Stomach smooth muscle (tissue), 2 donors: ENCODE measurements around the gene MYEOV.

Source experiments
- H3K27ac ChIP-seq: one replicate; pipeline ENCODE4 v1.7.0; 2013; ENCODE audit warnings: mild to moderate bottlenecking, low read length, inconsistent platforms
- H3K27me3 ChIP-seq, 2 donors: one replicate each; pipeline ENCODE4 v1.7.0; 2013; ENCODE audit warnings: low read length in 2 of 2; ENCODE audit not compliant: insufficient read depth in 2 of 2, control insufficient read depth in 1 of 2
- H3K36me3 ChIP-seq, 2 donors: one replicate each; pipeline ENCODE4 v1.7.0; 2013; ENCODE audit warnings: low read length in 2 of 2; ENCODE audit not compliant: control insufficient read depth in 2 of 2, insufficient read depth in 2 of 2
- H3K4me1 ChIP-seq: one replicate; pipeline ENCODE4 v1.7.0; 2013; ENCODE audit warnings: low read length; ENCODE audit not compliant: control insufficient read depth, insufficient read depth
- H3K4me3 ChIP-seq, 2 donors: one replicate each; pipeline ENCODE4 v1.7.0; 2013; ENCODE audit warnings: low read length in 2 of 2
- H3K9ac ChIP-seq, 2 donors: one replicate each; pipeline ENCODE4 v1.7.0; 2013; ENCODE audit warnings: low read length in 2 of 2, mild to moderate bottlenecking in 1 of 2
- H3K9me3 ChIP-seq, 2 donors: one replicate each; pipeline ENCODE4 v1.7.0; 2013; ENCODE audit warnings: low read length in 2 of 2; ENCODE audit not compliant: control insufficient read depth in 2 of 2
- donor health status: healthy.
- donor health status: Pancreatic carcinoma.

Gene MYEOV

DNA sequence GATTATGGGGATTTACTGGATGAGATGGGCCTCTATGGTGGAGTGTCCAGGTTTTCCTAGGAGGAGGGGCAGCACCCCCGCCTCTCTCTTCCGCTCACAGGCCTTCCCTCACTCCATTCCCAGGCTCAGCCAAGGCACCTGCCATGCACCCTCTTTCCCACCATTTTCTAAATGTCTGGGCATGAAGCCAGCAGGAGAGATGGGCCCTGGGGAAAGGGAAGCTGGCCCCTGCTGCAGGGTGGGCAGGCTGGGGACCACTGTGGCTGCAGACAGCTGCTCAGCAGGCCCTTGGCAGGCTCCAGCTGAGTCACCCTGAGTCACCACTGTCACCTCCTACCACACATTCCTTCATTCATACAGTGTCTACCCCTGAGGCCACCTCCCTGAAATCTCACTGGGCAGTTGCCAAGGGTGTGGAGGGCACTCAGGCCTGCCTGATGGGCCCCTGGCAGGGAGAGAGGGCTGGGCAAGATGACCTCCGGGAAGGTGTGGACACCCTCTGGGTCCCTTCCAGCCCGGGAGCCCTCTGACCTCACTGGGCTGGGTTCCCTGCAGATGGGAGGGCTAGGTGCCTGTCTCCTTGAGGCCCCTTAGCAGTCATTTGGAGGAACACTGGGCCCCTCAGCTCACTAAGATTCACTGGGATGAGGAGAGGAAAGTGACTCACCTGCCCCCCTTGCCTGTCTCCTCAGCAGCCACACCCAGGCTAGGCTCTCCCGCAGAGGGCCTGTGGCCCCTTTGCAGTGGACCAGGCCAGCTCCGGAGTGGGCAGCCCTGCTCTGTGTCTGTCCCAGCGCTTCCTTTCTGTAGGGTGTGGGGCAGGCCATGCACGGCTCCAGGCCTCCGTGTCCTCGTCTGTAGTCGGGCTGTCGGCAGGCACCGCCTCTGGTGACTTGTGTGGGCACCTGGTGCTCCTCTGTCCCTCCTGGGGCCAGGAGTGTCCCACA, 7.8 kb downstream of the MYEOV start:
- H3K27ac ChIP-seq: no peak overlapping the region
- no peaks in the 10 kb centered on the region for H3K36me3 ChIP-seq
- H3K9ac ChIP-seq: no peak overlapping the region
- H3K4me1 ChIP-seq: peaks cover 19% of the 10 kb centered on the region
- H3K9me3 ChIP-seq: no peaks in the 10 kb centered on the region
- peaks cover 0 to 2% of the 10 kb centered on the region in 2 donors for H3K27me3 ChIP-seq
- H3K4me3 ChIP-seq: no peak overlapping the region

DNA sequence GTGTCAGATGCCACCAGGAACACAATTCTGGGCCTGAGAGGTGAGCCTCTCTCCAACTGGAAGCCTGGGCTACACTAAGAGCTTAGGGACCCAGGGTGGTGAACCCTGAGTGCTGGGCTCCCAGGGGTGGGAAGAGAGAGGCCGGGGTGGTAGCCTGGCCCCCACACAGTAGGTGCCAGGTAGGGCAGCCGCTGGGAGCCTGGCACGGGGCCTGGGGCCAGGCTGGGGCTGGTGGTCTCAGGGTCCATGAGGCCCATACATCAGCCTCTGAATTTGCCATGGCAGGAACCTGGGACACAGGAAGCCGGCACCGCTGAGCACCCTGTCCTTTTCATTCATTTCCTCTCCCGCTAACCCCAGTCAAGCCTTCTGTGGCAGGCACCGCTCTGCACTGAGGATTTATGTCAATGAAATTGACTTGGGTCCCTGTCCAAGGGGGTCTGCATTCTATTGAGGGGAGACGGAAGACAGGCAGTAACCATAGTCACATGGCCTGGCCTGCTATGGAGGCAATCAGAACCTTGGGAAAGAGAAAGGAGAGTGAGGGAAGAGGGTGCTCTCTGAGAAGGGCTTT, 8.6 kb downstream of the MYEOV start:
- Histone ChIP-seq H3K27me3 (no peaks in the 10 kb centered on the region), H3K36me3 (no peaks in the 10 kb centered on the region), H3K9me3 (no peaks in the 10 kb centered on the region), H3K4me1 (peaks cover 11% of the 10 kb centered on the region), H3K9ac (no peak overlapping the region), H3K27ac (no peak overlapping the region), H3K4me3 (no peak overlapping the region)

- H3K4me1 ChIP-seq: peaks cover 4% of the 10 kb centered on the region
These were observed 9.5 kb downstream of the MYEOV start for GRCh38 chr11:69303427-69303826.

DNA sequence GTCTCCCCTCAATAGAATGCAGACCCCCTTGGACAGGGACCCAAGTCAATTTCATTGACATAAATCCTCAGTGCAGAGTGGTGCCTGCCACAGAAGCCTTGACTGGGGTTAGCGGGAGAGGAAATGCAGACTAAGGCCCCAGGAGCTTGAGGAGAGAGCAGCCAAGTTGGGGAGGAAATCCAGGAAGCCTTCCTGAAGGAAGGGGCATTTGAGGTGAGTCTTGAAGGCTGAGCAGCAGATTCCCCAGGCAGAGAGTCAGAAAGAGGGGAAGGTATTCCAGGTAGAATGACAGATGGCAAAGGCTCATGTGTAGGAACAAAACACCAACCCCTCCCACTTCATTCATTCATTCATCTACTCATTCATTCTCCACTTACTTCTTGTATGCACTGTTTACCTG, 10.3 kb downstream of the MYEOV start:
- Histone ChIP-seq H3K27ac (no peak overlapping the region), H3K4me3 (no peak overlapping the region), H3K36me3 (no peaks in the 10 kb centered on the region), H3K27me3 (no peaks in the 10 kb centered on the region), H3K9me3 (no peaks in the 10 kb centered on the region), H3K4me1 (peaks cover 4% of the 10 kb centered on the region), H3K9ac (no peak overlapping the region)

More at GRCh38 chr11:69303427-69303826, 9.5 kb downstream of the MYEOV start:
- no peak overlapping the region for H3K27ac ChIP-seq
- H3K36me3 ChIP-seq: no peaks in the 10 kb centered on the region
- H3K27me3 ChIP-seq: no peaks in the 10 kb centered on the region
- no peak overlapping the region for H3K4me3 ChIP-seq
- H3K9ac ChIP-seq: no peak overlapping the region
- no peaks in the 10 kb centered on the region for H3K9me3 ChIP-seq

DNA sequence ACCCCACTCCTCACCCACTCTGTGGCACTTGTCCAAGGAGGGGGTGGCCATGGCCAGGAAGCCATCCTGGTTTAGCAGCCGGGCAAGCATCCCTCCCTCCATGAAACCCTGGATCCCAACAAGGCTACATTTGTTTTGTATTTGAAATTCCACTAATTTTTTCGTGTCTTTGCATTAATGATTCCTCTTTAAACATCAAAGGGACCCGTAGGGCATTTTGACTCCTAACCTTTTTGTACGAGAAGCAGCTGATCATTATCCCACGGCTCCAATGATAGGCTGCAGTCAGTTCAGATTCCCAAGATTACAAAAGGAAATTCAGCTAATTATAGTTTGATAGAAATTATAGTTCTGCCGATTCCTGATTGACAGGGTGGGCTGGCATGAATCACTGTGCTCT, 10.7 kb downstream of the MYEOV start:
- Histone ChIP-seq H3K27ac (no peak overlapping the region), H3K9ac (no peak overlapping the region), H3K4me1 (peaks cover 4% of the 10 kb centered on the region), H3K27me3 (no peaks in the 10 kb centered on the region), H3K9me3 (no peaks in the 10 kb centered on the region), H3K36me3 (no peaks in the 10 kb centered on the region), H3K4me3 (no peak overlapping the region)

GRCh38 chr11:69305885-69306540, 12.1 kb downstream of the MYEOV start:
- no peaks in the 10 kb centered on the region for H3K9me3 ChIP-seq
- no peaks in the 10 kb centered on the region for H3K36me3 ChIP-seq
- H3K9ac ChIP-seq: no peak overlapping the region
- H3K4me3 ChIP-seq: no peak overlapping the region
- no peak overlapping the region for H3K27ac ChIP-seq
- H3K27me3 ChIP-seq: no peaks in the 10 kb centered on the region
- peaks cover 4% of the 10 kb centered on the region for H3K4me1 ChIP-seq

- no peak overlapping the region for H3K9ac ChIP-seq
- H3K36me3 ChIP-seq: no peaks in the 10 kb centered on the region
- no peaks in the 10 kb centered on the region for H3K4me1 ChIP-seq
- no peak overlapping the region for H3K4me3 ChIP-seq
- H3K9me3 ChIP-seq: no peaks in the 10 kb centered on the region
- H3K27ac ChIP-seq: no peak overlapping the region
- peaks cover 0 to 2% of the 10 kb centered on the region in 2 donors for H3K27me3 ChIP-seq
These were observed 12.9 kb downstream of the MYEOV start for GRCh38 chr11:69306821-69307220.

DNA sequence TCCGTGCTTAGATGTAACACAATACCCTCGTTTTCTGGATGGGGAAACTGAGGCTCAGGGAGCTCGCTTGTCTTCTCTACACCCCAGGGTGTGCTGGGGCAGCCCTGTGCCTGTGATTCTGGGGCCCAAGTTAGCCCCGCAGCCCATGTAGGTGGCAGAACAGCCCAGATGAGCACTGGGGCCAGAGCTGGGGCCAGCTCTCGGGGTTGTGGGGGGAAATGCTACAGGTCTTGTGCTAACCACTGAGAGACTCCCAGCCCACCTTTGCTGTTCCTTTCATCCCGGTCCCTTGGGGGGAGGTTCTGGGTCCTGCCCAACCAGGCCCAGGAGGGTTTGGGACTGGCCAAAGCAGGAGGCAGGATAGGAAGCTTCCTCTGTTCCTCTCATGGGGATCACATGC, 13.5 kb downstream of the MYEOV start:
- H3K27me3 ChIP-seq: peaks cover 0 to 3% of the 10 kb centered on the region in 2 donors
- H3K4me1 ChIP-seq: no peaks in the 10 kb centered on the region
- no peak overlapping the region for H3K27ac ChIP-seq
- no peaks in the 10 kb centered on the region for H3K9me3 ChIP-seq
- H3K9ac ChIP-seq: no peak overlapping the region
- no peak overlapping the region for H3K4me3 ChIP-seq
- no peaks in the 10 kb centered on the region for H3K36me3 ChIP-seq

GRCh38 chr11:69307871-69308431, 14.0 kb downstream of the MYEOV start:
- H3K4me3 ChIP-seq: no peak overlapping the region
- no peak overlapping the region for H3K27ac ChIP-seq
- peaks cover 2% of the 10 kb centered on the region for H3K4me1 ChIP-seq
- no peak overlapping the region for H3K9ac ChIP-seq
- H3K9me3 ChIP-seq: no peaks in the 10 kb centered on the region
- peaks cover 2 to 3% of the 10 kb centered on the region in 2 donors for H3K27me3 ChIP-seq
- H3K36me3 ChIP-seq: no peaks in the 10 kb centered on the region

DNA sequence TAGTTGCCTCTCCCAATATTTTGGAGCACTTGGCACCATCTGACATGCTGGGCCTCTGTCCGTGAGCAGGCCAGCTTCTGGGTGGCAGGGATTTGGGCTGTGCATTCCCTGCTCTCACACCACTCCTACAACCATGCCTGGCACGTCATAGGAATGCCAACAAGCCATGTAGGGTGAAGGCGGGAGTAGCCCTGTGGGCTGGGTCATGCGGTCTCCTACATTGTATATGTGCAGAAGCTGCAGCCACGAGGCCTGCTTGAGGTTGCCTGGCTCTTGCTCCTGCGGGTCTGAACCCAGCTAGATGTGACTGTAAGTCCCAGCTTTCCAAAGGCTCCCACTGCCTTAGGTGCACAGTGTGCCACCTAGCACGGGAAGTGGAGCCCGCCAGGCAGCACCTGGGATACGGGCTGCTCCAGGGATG, 14.5 kb downstream of the MYEOV start:
- Histone ChIP-seq H3K4me3 (no peak overlapping the region), H3K36me3 (no peaks in the 10 kb centered on the region), H3K9ac (no peak overlapping the region), H3K4me1 (peaks cover 2% of the 10 kb centered on the region), H3K27me3 (peaks cover 2 to 3% of the 10 kb centered on the region in 2 donors), H3K27ac (no peak overlapping the region), H3K9me3 (no peaks in the 10 kb centered on the region)
